Measurements from ENCODE around the gene ARSJ. TPM values are rescaled to one million over a fixed set of nuclear protein-coding genes. Genes with fewer than 3 reads are reported as not detected.

Gene ARSJ
- total and polyA plus RNA-seq, 2 of the 8 experiments (the other 6 are each of a cell fraction or from before 2014, with no cell fraction given): 1.4 to 6.3 TPM

DNA sequence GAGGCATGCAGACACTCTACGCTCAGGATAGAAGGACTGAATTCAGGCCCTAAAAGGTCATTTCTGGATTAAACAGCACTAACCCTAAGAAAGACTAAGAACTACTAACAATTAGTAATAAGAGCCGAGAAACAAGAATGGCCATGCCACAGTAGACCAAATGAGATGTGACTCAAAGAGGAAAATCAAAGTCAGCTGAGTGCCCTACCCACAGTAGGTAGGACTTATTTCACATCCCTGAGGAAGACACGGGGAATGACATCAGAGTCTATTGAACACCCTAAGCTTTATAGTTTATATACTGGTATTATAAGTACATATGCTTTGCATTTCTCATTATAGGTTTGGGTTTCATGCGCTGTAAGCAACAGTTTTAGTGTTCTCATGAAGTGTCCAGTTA lies 2.7 kb upstream of the ARSJ start (continued):
- TF ChIP-seq CHD7 (IDR thresholded peaks at IDR 0.05; ENCODE audit: insufficient replicate concordance, low read length): no peak
- no peak for TF ChIP-seq TAF1 (IDR thresholded peaks at IDR 0.05; ENCODE audit: low read depth, low read length)
- TF ChIP-seq ASH2L (IDR thresholded peaks at IDR 0.05; ENCODE audit: low read length): no peak
- no peak for TF ChIP-seq GTF2F1 (IDR thresholded peaks at IDR 0.05; ENCODE audit: borderline replicate concordance, low read depth, low read length)
- TF ChIP-seq NRF1 (IDR thresholded peaks at IDR 0.05; ENCODE audit: low read depth, low read length): no peak
- no peak for TF ChIP-seq CBX5 (IDR thresholded peaks at IDR 0.05; ENCODE audit: low read depth, low read length)
- TF ChIP-seq, protein P1, sequence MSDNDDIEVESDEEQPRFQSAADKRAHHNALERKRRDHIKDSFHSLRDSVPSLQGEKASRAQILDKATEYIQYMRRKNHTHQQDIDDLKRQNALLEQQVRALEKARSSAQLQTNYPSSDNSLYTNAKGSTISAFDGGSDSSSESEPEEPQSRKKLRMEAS (IDR thresholded peaks at IDR 0.05): no peak

All from H1 (cell line).